ENCODE measurements around the gene GLIS2. TPM values are rescaled to one million over a fixed set of nuclear protein-coding genes. Genes with fewer than 3 reads are reported as not detected.

GLIS2 gene
- total and polyA plus RNA-seq, 4 donors = 0.68 to 1.4 (median 1.1) TPM

GRCh38 chr16:4366016-4366415 lies 50.1 kb downstream of the GLIS2 start:
- H3K4me1 ChIP-seq (ENCODE audit: control insufficient read depth in 4 of 4, insufficient read depth in 4 of 4, low read length in 3 of 4) = peaks cover 5 to 15% (median 10%) of the 10 kb centered on the region in 4 donors
- no peaks in the 10 kb centered on the region for H3K9me3 ChIP-seq (ENCODE audit: control insufficient read depth in 4 of 4, low read length in 3 of 4)
- DNase-seq (ENCODE audit: low spot score) = no peak
- TF ChIP-seq TAF1 (conservative IDR thresholded peaks at IDR 0.05) (no peak), SP1 (IDR thresholded peaks at IDR 0.05) (no peak), YY1 (IDR thresholded peaks at IDR 0.05) (no peak), FOXA2 (IDR thresholded peaks at IDR 0.05) (no peak), HNF4G (IDR thresholded peaks at IDR 0.05) (no peak), EGR1 (IDR thresholded peaks at IDR 0.05; ENCODE audit: low read depth in 2 of 2) (no peak), GABPA (IDR thresholded peaks at IDR 0.05 in 1 of 2, conservative IDR thresholded peaks at IDR 0.05 in 1 of 2) (no peak), FOXA1 (IDR thresholded peaks at IDR 0.05) (no peak), JUND (IDR thresholded peaks at IDR 0.05) (no peak), ZBTB33 (IDR thresholded peaks at IDR 0.05) (no peak), NR2F2 (IDR thresholded peaks at IDR 0.05) (no peak), ATF3 (IDR thresholded peaks at IDR 0.05) (no peak), HNF4A (conservative IDR thresholded peaks at IDR 0.05) (no peak), MAX (IDR thresholded peaks at IDR 0.05) (no peak), RXRA (IDR thresholded peaks at IDR 0.05) (no peak), REST (IDR thresholded peaks at IDR 0.05) (no peak), CTCF (IDR thresholded peaks at IDR 0.05; ENCODE audit: low read depth, low read length, missing input control) (no peak), RAD21 (IDR thresholded peaks at IDR 0.05) (no peak)
- no peak overlapping the region for H3K27ac ChIP-seq (ENCODE audit: low read depth in 1 of 2, low read length in 2 of 2)
- H3K27me3 ChIP-seq (ENCODE audit: control insufficient read depth in 4 of 4, insufficient read depth in 4 of 4, low read length in 3 of 4) = no peaks in the 10 kb centered on the region
- H3K36me3 ChIP-seq (ENCODE audit: control insufficient read depth in 4 of 4, insufficient read depth in 3 of 4, low read depth in 1 of 4, low read length in 3 of 4) = peaks cover 0 to 4% (median 2%) of the 10 kb centered on the region in 4 donors
- no peak overlapping the region for H3K4me3 ChIP-seq (ENCODE audit: low read depth in 1 of 3, low read length in 3 of 3)
- WGBS = 95% methylated on average over 13 of the region's 13 CpGs
- H3K9ac ChIP-seq (ENCODE audit: low read depth in 1 of 2, low read length in 2 of 2) = no peak overlapping the region

Data from liver (tissue), 9 donors.